IMR-90 (cell line): ENCODE results near the gene PGBD5.

Source experiments
- CEBPB ChIP-seq: IDR thresholded peaks from 2 replicates; pipeline ENCODE4 v1.6.1; 2012; ENCODE audit warnings: low read depth, low read length, improper control_type of control experiment
- ELK1 ChIP-seq: fragments of 150-350 bp; IDR thresholded peaks from 2 replicates; pipeline ENCODE4 v1.6.1; 2016; ENCODE audit warnings: low read depth, mild to moderate bottlenecking, low read length, moderate library complexity, borderline replicate concordance
- FOS ChIP-seq: fragments of 150-350 bp; IDR thresholded peaks from 2 replicates; pipeline ENCODE4 v1.6.1; 2016; ENCODE audit warnings: low read depth, low read length
- MAFK ChIP-seq: IDR thresholded peaks from 2 replicates; pipeline ENCODE4 v1.6.1; 2012; ENCODE audit warnings: low read depth, low read length, improper control_type of control experiment
- POLR2A ChIP-seq: IDR thresholded peaks from 2 replicates; pipeline ENCODE4 v1.6.1; 2012; ENCODE audit warnings: mild to moderate bottlenecking, low read depth, low read length
- SMC3 ChIP-seq: fragments of 150-350 bp; IDR thresholded peaks from 2 replicates; pipeline ENCODE4 v1.6.1; 2016; ENCODE audit warnings: low read depth, mild to moderate bottlenecking, antibody characterized with exemption, low read length, moderate library complexity
- TF ChIP-seq, protein P1 (sequence below): conservative IDR thresholded peaks from 2 replicates; pipeline ENCODE4 v1.5.1; 2012; ENCODE audit warnings: mild to moderate bottlenecking, low read depth, low read length, improper control_type of control experiment
- TF ChIP-seq, protein P2 (sequence below): fragments of 150-350 bp; IDR thresholded peaks from 2 replicates; pipeline ENCODE4 v1.6.1; 2017; ENCODE audit warnings: mild to moderate bottlenecking, antibody characterized with exemption, low read length, low read depth

- TF ChIP-seq POLR2A (no peak), CEBPB (no peak), MAFK (no peak), FOS (no peak), SMC3 (no peak), ELK1 (no peak)
- TF ChIP-seq, protein P1, sequence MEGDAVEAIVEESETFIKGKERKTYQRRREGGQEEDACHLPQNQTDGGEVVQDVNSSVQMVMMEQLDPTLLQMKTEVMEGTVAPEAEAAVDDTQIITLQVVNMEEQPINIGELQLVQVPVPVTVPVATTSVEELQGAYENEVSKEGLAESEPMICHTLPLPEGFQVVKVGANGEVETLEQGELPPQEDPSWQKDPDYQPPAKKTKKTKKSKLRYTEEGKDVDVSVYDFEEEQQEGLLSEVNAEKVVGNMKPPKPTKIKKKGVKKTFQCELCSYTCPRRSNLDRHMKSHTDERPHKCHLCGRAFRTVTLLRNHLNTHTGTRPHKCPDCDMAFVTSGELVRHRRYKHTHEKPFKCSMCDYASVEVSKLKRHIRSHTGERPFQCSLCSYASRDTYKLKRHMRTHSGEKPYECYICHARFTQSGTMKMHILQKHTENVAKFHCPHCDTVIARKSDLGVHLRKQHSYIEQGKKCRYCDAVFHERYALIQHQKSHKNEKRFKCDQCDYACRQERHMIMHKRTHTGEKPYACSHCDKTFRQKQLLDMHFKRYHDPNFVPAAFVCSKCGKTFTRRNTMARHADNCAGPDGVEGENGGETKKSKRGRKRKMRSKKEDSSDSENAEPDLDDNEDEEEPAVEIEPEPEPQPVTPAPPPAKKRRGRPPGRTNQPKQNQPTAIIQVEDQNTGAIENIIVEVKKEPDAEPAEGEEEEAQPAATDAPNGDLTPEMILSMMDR: no peak
- TF ChIP-seq, protein P2, sequence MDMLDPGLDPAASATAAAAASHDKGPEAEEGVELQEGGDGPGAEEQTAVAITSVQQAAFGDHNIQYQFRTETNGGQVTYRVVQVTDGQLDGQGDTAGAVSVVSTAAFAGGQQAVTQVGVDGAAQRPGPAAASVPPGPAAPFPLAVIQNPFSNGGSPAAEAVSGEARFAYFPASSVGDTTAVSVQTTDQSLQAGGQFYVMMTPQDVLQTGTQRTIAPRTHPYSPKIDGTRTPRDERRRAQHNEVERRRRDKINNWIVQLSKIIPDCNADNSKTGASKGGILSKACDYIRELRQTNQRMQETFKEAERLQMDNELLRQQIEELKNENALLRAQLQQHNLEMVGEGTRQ: no peak
Observed at GRCh38 chr1:230321741-230322420, 104.3 kb downstream of the PGBD5 start.
